Femur (tissue), 1 donor: Measurements from ENCODE around the gene ADGRG4.

ENCODE experiments used
- DNase-seq: peaks from one replicate; pipeline ENCODE4 v3.0.0-alpha.2; 2017

Gene ADGRG4

DNA sequence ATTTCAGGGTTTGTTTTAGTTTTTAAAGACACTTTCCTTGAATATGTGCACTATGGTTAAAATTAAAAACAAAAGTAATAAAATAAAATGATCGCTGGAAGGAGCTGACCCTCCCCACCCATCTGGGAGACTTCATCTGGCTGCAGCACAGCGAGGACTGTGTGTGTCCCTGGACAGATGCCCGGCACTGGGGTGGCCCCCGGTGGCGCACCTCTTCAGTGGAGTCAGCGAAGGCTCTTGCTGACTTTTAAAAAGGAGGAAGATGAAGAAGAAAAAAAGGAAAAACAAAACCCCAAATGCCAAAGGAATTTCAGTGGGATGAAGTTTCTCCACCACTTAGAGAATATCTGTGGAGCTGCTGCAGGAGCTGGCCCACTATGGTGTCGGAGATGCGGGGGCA lies 5.4 kb upstream of the ADGRG4 start:
- no peak for DNase-seq

GRCh38 chrX:136303041-136303440 lies 2.3 kb downstream of the ADGRG4 start:
- no peak for DNase-seq

DNA sequence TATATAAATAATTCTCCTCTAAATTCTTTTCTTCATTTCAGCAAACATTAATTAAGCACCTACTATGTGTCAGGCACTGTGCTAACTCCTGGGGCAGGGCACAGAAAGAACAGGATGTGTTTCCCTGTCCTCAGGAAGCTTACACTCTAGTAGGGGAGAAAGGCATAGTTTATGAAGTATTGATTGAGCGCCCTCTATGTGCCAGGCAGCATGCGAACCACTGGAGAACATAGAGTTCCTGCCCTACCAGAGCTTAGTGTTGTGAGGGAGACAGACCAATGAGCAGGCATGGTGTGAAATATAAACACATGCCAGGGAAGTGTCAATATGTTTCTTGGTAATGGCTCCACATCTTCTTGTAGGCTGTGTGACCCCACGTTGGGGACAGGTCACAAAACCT lies 3.7 kb downstream of the ADGRG4 start:
- DNase-seq = no peak

- no peak for DNase-seq
These were observed 5.4 kb downstream of the ADGRG4 start for GRCh38 chrX:136306182-136306581.

DNA sequence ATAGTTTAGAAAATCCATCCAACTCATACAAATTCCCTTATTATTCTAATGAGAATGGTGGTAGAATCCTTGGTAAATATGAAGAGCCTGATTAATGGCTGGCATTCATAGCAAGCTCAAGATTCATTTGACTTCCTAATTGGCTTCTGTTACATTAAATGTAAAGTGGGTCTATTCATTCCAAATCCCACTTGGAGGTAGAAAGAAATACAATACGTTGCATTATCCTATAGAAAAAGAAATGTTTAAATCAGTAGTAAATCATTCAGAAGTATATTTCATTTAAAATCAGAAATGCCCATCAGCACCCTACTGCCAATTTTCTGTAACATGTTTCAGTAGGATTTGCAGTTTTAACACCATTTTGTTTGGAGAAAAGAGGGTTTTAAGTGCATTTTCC lies 6.7 kb downstream of the ADGRG4 start:
- no peak for DNase-seq

- DNase-seq = no peak
These were observed 9.6 kb downstream of the ADGRG4 start for GRCh38 chrX:136310411-136310810.

- no peak for DNase-seq
These were observed 17.4 kb downstream of the ADGRG4 start for GRCh38 chrX:136318156-136318555.

DNA sequence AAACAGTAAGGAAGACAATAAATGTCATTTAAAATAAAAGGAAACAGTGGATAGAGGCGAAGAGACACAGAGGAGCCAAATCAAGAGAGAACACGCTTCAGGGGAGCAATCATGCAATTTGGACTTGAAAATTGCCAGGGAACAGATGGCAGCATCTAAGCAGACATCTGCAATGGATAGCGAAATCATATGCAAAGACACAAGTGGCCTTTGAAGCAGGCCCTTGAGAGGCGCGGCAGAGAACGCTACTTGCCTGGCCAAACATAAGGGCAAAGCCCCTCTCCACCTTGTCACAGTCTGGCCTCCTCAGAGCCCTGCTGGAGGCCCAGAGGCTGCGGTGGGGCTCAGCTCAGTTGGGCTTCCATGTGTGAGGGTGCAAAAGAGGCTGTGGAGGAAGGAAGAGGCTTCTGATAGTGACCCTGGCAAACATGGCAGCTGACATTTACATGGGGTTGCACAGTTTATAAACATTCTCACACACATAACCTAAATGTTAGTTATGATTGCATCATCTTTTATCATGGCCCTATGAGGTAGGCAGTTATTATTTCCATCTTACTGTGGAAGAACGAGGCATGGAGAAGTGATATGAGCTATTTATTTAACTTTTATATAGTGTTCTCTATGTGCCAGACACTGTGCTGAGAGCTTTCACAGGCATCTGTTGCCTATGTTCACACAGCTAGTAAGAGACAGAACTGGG lies 18.3 kb downstream of the ADGRG4 start:
- no peak for DNase-seq

DNA sequence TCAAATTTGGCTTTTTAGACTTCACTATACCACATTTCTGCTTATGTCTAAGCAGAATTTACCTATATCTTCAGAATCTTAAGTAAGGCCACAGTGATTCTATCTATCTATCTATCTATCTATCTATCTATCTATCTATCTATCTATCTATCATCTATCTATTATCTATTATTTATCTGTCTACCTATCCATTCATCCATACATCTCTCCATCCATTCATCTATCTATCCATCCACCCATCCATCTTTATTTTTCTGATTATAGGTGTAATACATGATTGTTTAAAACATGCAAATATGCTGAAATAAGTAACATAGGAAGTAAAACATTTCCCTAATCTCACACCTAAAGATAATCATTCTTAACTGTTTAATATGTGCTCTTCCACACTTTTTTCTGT lies 18.8 kb downstream of the ADGRG4 start:
- DNase-seq = no peak

DNA sequence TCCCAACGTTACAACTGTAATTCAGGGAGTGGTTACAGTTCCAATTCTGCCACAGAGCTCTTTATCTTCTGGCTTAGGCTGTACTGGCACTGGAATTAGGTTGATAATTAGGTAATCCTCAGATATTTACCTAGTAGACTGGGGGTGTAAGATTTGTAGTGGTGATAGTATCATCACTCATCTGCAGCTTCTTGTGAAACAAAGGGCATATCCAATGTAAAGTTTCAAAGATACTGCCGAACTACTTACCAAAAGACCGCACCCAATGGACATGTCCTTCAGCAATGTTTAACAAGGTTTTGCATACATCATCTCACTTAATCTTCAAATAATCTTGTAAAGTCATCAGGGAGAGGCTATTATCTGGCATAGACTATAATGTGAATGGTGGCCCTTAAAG lies 20.8 kb downstream of the ADGRG4 start:
- no peak for DNase-seq

GRCh38 chrX:136322064-136322463 lies 21.3 kb downstream of the ADGRG4 start:
- no peak for DNase-seq

- DNase-seq = no peak
These were observed 24.6 kb downstream of the ADGRG4 start for GRCh38 chrX:136325377-136325776.

GRCh38 chrX:136328933-136329332 lies 28.2 kb downstream of the ADGRG4 start:
- DNase-seq = no peak

- no peak for DNase-seq
These were observed 35.9 kb downstream of the ADGRG4 start for GRCh38 chrX:136336623-136337022.

- DNase-seq = no peak
These were observed 38.9 kb downstream of the ADGRG4 start for GRCh38 chrX:136339702-136340101.

DNA sequence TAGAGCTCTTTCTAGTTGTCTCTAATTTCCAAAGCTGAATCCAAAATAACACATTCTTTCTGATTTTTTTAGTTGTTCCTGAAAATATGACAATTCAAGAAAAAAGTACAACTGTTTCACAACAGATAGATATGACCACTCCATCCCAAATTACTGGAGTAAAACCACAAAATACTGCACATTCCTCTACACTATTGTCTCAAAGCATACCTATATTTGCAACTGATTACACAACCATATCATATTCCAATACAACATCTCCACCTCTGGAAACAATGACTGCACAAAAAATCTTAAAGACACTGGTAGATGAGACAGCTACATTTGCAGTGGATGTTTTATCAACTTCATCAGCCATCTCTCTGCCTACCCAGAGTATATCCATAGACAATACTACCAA lies 43.6 kb downstream of the ADGRG4 start:
- no peak for DNase-seq

DNA sequence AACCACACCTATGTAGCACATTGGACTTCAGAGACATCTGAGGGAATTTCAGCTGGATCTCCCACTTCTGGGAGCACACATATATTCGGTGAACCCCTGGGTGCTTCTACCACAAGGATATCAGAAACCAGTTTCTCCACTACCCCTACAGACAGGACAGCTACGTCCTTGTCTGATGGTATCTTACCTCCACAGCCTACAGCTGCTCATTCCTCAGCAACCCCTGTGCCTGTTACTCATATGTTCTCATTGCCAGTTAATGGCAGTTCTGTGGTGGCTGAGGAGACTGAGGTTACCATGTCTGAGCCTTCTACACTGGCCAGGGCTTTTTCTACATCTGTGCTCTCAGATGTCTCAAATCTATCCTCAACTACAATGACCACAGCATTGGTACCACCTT lies 45.7 kb downstream of the ADGRG4 start:
- DNase-seq = no peak

DNA sequence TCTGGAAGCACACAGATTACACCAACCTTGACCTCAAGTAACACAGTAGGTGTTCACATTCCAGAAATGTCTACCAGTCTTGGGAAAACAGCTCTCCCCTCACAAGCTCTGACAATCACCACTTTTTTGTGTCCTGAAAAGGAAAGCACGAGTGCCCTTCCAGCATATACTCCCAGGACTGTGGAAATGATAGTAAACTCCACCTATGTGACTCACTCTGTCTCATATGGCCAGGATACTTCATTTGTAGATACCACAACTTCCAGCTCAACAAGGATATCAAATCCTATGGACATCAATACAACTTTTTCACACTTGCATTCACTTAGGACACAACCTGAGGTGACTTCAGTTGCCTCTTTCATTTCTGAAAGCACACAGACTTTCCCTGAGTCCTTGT lies 46.9 kb downstream of the ADGRG4 start:
- no peak for DNase-seq

DNA sequence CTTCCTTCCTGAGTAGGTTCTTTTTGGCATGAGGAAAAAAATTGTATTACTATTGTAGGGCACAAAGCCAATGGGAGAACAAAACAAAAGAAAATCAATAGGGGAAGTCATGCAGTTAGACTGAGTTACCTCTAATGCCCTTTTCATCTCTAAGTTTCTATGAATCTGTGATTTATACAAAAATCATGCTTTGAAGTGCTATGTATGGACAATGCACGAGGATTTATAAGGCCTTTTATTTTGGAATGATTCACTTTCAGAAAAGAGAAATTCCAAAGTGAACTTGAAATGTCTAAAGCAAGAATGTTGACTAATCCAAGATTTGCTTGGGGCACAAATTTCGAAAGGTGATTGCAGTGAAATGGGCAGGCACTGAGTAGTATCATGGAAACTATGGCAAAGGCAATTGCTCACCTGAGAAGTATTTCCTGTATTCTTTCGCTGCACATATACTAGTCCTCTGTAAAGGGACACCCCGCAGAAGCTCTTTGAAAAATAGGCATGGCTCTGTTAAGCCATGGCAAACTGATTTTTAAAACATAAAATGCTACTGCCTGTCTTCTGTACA lies 52.8 kb downstream of the ADGRG4 start:
- DNase-seq = no peak

GRCh38 chrX:136354201-136354600 lies 53.4 kb downstream of the ADGRG4 start:
- DNase-seq = no peak

DNA sequence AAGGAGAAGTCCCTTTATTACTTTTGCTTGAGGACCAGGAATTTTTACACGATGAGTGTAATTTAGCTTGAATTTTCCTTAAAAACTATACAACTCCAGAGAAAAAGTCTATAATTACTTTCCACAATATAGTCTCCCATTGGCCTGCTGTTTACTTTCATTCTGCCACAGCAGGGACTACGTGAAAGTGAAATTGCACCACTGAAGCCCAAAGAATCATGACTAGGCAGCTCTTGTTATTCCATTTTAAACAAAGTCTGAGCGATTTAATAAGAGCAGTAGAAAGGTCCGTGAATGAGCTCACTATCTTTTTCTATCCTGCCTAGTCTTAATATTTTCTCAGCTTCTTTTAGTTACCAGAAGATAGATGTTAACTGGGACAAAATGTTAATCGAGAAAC lies 68.6 kb downstream of the ADGRG4 start:
- no peak for DNase-seq

- no peak for DNase-seq
These were observed 76.0 kb downstream of the ADGRG4 start for GRCh38 chrX:136376713-136377112.

DNA sequence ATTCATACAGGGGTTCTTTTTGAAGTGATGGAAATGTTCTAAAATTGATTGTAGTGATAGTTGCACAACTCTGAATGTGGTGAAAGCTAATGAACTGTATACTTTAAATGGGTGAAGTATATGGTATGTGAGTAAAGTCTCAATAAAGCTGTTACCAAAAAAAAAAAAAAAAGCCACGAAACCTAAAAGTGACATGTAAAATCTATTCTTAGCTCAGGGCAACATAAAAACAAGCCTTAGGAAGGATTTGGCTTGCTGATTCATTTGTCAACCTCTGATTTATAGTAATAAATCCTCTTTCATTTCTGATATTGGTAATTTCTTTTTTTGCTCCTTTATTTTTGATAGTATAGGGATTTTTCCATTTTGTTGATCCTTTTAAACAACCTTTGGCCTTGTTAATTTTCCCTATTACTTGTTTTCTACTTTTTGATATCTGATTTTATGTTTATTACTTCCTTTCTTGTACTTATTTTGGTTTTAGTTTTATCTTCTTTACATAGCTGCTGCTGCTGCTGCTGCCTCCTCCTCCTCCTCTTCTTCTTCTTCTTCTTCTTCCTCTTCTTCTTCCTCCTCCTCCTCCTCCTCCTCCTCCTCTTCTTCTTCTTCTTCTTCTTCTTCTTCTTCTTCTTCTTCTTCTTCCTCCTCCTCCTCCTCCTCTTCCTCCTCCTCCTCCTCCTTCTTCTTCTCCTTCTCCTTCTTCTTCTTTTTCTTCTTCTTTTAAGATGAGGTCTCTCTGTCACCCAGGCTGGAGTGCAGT lies 79.4 kb downstream of the ADGRG4 start:
- DNase-seq = no peak

DNA sequence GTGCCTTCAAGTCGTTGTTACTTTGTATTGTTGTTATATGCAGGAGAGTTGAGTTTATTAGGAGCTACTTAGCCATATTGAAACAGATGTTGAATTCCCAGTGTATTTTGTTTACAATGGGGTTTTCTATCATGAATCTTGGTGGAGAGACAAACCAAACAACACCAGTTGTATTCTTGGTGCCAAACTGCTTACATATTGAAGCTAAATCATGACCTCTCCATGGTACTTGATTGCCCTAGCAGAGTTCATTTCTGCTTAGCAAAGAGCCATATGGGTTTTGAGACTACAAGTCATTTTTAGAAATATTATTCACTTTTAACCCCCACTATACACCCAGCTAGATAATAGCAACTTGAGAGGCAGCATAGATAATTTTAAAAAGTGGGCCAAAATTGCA lies 85.4 kb downstream of the ADGRG4 start:
- DNase-seq = no peak
